HG03521 (cell line): Measurements from ENCODE around the gene ARL6IP1.
"Not testable (repeated sequence)": the region's sequence is repeated elsewhere in the genome, so short reads cannot be mapped to it uniquely, and the experiment has no call there.

Experiments used
- ATAC-seq: cut with Tn5 transposase; IDR thresholded peaks from one replicate; pipeline ENCODE4 v1.9.1; 2021; ENCODE audit warnings: mild to moderate bottlenecking, moderate library complexity; ENCODE audit not compliant: unreplicated experiment

The ARL6IP1 gene

GRCh38 chr16:18800293-18800692 is 1.1 kb downstream of the ARL6IP1 start:
- no peak for ATAC-seq

GRCh38 chr16:18799500-18799899 is 1.8 kb downstream of the ARL6IP1 start:
- ATAC-seq = no peak

- ATAC-seq = no peak
These were observed 3.6 kb downstream of the ARL6IP1 start for GRCh38 chr16:18797746-18798145.

GRCh38 chr16:18796377-18796776 is 5.0 kb downstream of the ARL6IP1 start:
- ATAC-seq = no peak

GRCh38 chr16:18792836-18793433 is 8.4 kb downstream of the ARL6IP1 start:
- ATAC-seq = no peak

- peak; percentile 91 for ATAC-seq
These were observed 11.3 kb downstream of the ARL6IP1 start, which contains the start of gene RPS15A for GRCh38 chr16:18789850-18790706. RPS15A (minus strand) TSS chr16:18790334; CDS start chr16:18789113, 1,221 bp downstream.

- no peak for ATAC-seq
These were observed 11.9 kb downstream of the ARL6IP1 start for GRCh38 chr16:18789515-18789849.

- no peak for ATAC-seq
These were observed 12.4 kb downstream of the ARL6IP1 start for GRCh38 chr16:18788828-18789514.

GRCh38 chr16:18784917-18785623 is 16.3 kb downstream of the ARL6IP1 start:
- no peak for ATAC-seq

- ATAC-seq = no peak
These were observed 17.7 kb downstream of the ARL6IP1 start for GRCh38 chr16:18783430-18784341.

GRCh38 chr16:18782697-18783429 is 18.5 kb downstream of the ARL6IP1 start:
- ATAC-seq = no peak

- not testable (repeated sequence) for ATAC-seq
These were observed 20.1 kb downstream of the ARL6IP1 start for GRCh38 chr16:18781232-18781631.

- not testable (repeated sequence) for ATAC-seq
These were observed 20.8 kb downstream of the ARL6IP1 start for GRCh38 chr16:18780460-18781026.

GRCh38 chr16:18777664-18778063 is 23.7 kb downstream of the ARL6IP1 start:
- not testable (repeated sequence) for ATAC-seq

- ATAC-seq = not testable (repeated sequence)
These were observed 25.0 kb downstream of the ARL6IP1 start for GRCh38 chr16:18776334-18776733.

GRCh38 chr16:18774651-18775050 is 26.7 kb downstream of the ARL6IP1 start:
- ATAC-seq = not testable (repeated sequence)

GRCh38 chr16:18772171-18772570 is 29.2 kb downstream of the ARL6IP1 start:
- not testable (repeated sequence) for ATAC-seq

GRCh38 chr16:18770336-18770962 is 30.9 kb downstream of the ARL6IP1 start:
- ATAC-seq = not testable (repeated sequence)
